GM18498 (cell line): ENCODE results near the gene MBD2.

Experiments
- ATAC-seq: cut with Tn5 transposase; IDR thresholded peaks from one replicate; pipeline ENCODE4 v1.9.1; 2021; ENCODE audit warnings: mild to moderate bottlenecking, moderate library complexity; ENCODE audit not compliant: unreplicated experiment

The MBD2 gene

DNA sequence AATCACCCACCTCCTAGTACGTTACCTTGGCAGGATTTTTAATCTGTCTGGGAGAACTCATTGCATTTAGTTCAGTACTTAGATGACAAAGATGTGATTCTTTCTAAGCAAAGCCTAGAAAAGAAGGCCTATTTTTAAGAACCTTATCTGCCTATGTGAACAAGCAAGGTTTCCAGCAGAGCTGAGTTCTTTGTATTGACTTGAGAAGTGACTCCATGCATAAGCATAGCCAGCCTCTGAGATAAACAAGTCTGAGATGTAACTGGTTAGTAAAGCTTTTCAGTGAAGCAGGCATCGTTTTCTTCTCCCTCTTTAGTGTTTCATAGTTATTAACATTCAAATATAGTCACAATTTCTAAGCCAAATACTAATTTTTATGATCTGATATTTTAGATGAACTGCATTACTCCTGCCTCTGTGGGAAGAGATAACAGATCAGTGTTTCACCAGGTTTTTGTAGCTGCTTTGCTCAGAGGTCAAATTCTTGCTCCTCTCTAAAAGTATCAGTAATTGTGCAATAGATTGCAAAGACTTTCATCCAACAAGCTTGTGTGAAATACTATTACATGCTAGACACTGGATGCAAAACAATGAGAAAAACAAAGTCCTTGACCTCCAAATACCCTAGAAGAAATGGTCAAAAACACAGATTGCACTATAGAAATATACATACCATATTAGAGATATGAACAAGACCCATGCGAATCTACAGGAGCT lies 107.8 kb downstream of the MBD2 start:
- ATAC-seq: no peak

DNA sequence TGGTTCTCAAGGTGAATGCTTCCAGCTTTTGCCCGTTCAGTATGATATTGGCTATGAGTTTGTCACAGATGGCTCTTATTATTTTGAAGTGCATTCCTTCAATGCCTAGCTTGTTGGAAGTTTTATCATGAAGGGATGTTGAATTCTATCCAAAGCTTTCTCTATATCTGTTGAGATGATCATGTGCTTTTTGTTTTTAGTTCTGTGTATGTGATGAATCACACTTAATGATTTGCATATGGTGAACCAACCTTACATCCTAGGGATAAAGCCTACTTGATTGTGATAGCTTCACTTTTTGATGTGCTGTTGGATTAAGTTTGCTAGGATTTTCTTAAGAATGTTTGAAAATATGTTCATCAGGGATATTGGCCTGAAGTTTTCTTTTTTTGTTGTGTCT lies 112.1 kb downstream of the MBD2 start:
- ATAC-seq: no peak

DNA sequence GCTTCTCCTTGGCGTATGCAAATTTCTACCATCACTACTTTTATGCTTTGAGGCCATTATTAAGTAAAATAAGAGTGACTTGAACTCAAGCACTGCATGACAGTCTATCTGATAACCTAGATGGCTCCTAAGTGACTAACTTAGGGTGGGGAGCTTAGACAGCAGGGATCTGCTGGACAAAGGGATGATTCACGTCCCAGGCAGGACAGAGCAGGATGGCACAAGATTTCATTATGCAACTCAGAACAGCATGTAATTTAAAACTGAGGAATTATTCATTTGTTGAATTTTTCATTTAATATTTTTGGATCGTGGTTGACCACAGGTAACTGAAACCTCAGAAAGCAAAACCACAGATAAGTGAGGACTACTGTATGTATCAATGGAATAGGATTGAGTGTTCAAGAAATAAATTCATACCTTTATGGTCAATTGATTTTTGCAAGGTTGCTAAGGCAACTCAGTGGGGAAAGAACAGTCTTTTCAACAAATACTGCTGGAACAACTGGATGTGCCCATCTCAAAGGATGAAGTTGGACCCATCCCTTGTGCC lies 115.3 kb downstream of the MBD2 start:
- no peak for ATAC-seq

DNA sequence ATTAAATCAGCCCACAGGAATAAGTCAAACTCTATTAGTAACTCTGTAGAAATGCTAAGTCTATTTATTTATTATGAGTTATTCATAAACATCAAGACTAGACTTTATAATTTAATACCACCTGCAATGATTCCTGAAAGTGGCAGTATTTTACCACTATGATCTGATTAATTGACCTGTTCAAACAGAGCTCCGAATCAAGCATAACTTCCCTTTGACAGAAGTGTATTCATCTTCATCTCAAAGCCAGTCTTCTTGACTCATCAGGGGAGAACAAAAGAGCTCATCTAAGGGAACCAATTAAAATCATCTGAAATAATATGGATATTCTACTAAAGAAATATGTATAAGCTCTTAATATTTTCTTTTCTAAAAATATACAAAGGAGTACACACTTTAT lies 122.3 kb downstream of the MBD2 start:
- ATAC-seq: no peak
